Gastroesophageal sphincter (tissue), 4 donors: Measurements from ENCODE around the gene SLC39A6. TPM values are rescaled to one million over a fixed set of nuclear protein-coding genes. Genes with fewer than 3 reads are reported as not detected.

Experiments used
- ATAC-seq: fragments of 150-250 bp; one replicate; pipeline ENCODE4 v1.9.1; 2016; ENCODE audit warnings: mild to moderate bottlenecking, moderate library complexity
- H3K27ac ChIP-seq, 4 donors: fragments of 200-600 bp; sonication (generic) in 3 of 4; 1 replicate in 3 of 4; 2 replicates in 1 of 4; pipeline ENCODE4 v1.5.1; 2016 to 2019
- H3K27me3 ChIP-seq: fragments of 200-600 bp; sonication (generic); one replicate; pipeline ENCODE4 v1.5.1; 2019
- H3K36me3 ChIP-seq, 2 donors: fragments of 200-600 bp; sonication (generic); one replicate each; pipeline ENCODE4 v1.5.1; 2019; ENCODE audit warnings: control low read depth in 1 of 2
- H3K4me1 ChIP-seq, 3 donors: fragments of 200-600 bp; sonication (generic); 1 replicate in 2 of 3; 2 replicates in 1 of 3; pipeline ENCODE4 v1.5.1; 2016 to 2019; ENCODE audit warnings: control low read depth in 2 of 3
- H3K4me3 ChIP-seq, 2 donors: fragments of 200-600 bp; sonication (generic); one replicate each; pipeline ENCODE4 v1.5.1; 2019; ENCODE audit warnings: mild to moderate bottlenecking in 1 of 2, moderate library complexity in 1 of 2
- H3K9me3 ChIP-seq, 3 donors: fragments of 200-600 bp; sonication (generic); one replicate each; pipeline ENCODE4 v1.5.1; 2017 to 2019; ENCODE audit warnings: control low read depth in 2 of 3
- CTCF ChIP-seq, 4 experiments: fragments of 200-600 bp in 2 of 4; fragments of 450-650 bp in 2 of 4; sonication (generic) in 1 of 4; IDR thresholded peaks; one replicate each; pipeline ENCODE4 v1.5.1; 2017 to 2019; ENCODE audit warnings: antibody characterized with exemption in 4 of 4, mild to moderate bottlenecking in 2 of 4, moderate library complexity in 2 of 4
- EP300 ChIP-seq: sonication (generic); formaldehyde crosslinking; IDR thresholded peaks from one replicate; pipeline ENCODE4 v1.6.1; 2017; ENCODE audit warnings: antibody characterized with exemption, mild to moderate bottlenecking
- POLR2A ChIP-seq, 2 donors: fragments of 450-650 bp; IDR thresholded peaks; one replicate each; pipeline ENCODE4 v1.6.1; 2017; ENCODE audit warnings: antibody characterized with exemption in 2 of 2, mild to moderate bottlenecking in 2 of 2, moderate library complexity in 1 of 2
- POLR2AphosphoS5 ChIP-seq: sonication (generic); formaldehyde crosslinking; IDR thresholded peaks from one replicate; pipeline ENCODE4 v1.6.1; 2017; ENCODE audit warnings: antibody characterized with exemption
- WGBS, 2 donors: methylation state at CpG; one replicate each; pipeline ENCODE4 v1.1.5; 2018; ENCODE audit warnings: low coverage in 1 of 2; 5-methylcytosine and 5-hydroxymethylcytosine counted together
- total RNA-seq, 4 donors: library from RNA; depleted of rRNA; stranded (reverse); fragments of >200 nt; gene quantifications; one replicate each; pipeline ENCODE4 v1.1.0, GENCODE V29; 2016

Gene SLC39A6
- total RNA-seq, 4 donors from 2014 or later: 24.1 to 49.2 (median 36.5) TPM

- no peak for TF ChIP-seq EP300
- no peak for TF ChIP-seq POLR2A (IDR thresholded peaks at IDR 0.05)
- 79 to 87% methylated on average over 7 to 8 of the region's 9 CpGs for WGBS, 2 donors
- Histone ChIP-seq H3K4me3 (no peak overlapping the region), H3K27me3 (no peaks in the 10 kb centered on the region), H3K9me3 (no peaks in the 10 kb centered on the region), H3K36me3 (peaks cover 0 to 33% of the 10 kb centered on the region in 2 donors), H3K4me1 (peaks cover 0 to 62% (median 12%) of the 10 kb centered on the region in 3 donors), H3K27ac (no peak overlapping the region)
- no peak for ATAC-seq
Observed at GRCh38 chr18:36131692-36132483, 2.7 kb upstream of the SLC39A6 start.

- Histone ChIP-seq H3K36me3 (peaks cover 0 to 25% of the 10 kb centered on the region in 2 donors), H3K27me3 (no peaks in the 10 kb centered on the region), H3K4me1 (peaks cover 0 to 63% (median 12%) of the 10 kb centered on the region in 3 donors), H3K27ac (peak overlapping the region in 1 of 4 donors; percentile 99), H3K9me3 (no peaks in the 10 kb centered on the region), H3K4me3 (peak overlapping the region; percentile 59 to 82)
- WGBS, 2 donors: 77 to 88% methylated on average over 19 of the region's 26 CpGs
- no peak for ATAC-seq
- TF ChIP-seq POLR2A (IDR thresholded peaks at IDR 0.05) (no peak), POLR2AphosphoS5 (no peak), EP300 (no peak), CTCF (IDR thresholded peaks at IDR 0.05) (no peak)
Observed at GRCh38 chr18:36130883-36131653, 1.9 kb upstream of the SLC39A6 start.

GRCh38 chr18:36130039-36130831 is 1.1 kb upstream of the SLC39A6 start:
- Histone ChIP-seq H3K4me1 (peaks cover 0 to 55% (median 12%) of the 10 kb centered on the region in 3 donors), H3K27ac (peak overlapping the region; percentile 85 to 99 (median 95)), H3K4me3 (peak overlapping the region; percentile 59 to 82), H3K9me3 (no peaks in the 10 kb centered on the region), H3K36me3 (peaks cover 0 to 16% of the 10 kb centered on the region in 2 donors), H3K27me3 (no peaks in the 10 kb centered on the region)
- WGBS, 2 donors: 4 to 20% methylated on average over 5 to 21 of the region's 30 CpGs
- ATAC-seq: peak; percentile 8
- TF ChIP-seq EP300 (no peak), POLR2A (IDR thresholded peaks at IDR 0.05) (peak in 1 of 2 donors; percentile 17), POLR2AphosphoS5 (no peak)

GRCh38 chr18:36128907-36129299 is 237 bp downstream of the SLC39A6 start:
- ATAC-seq: peak; percentile 23
- Histone ChIP-seq H3K4me1 (peaks cover 0 to 53% (median 12%) of the 10 kb centered on the region in 3 donors), H3K27me3 (no peaks in the 10 kb centered on the region), H3K9me3 (no peaks in the 10 kb centered on the region), H3K27ac (peak overlapping the region; percentile 85 to 99 (median 95)), H3K36me3 (peaks cover 0 to 12% of the 10 kb centered on the region in 2 donors), H3K4me3 (peak overlapping the region; percentile 59 to 82)
- TF ChIP-seq EP300: no peak
- no peak for TF ChIP-seq POLR2AphosphoS5
- no peak for TF ChIP-seq POLR2A (IDR thresholded peaks at IDR 0.05)
- no peak for TF ChIP-seq CTCF (IDR thresholded peaks at IDR 0.05)
- 0% methylated on average over 5 of the region's 37 CpGs for WGBS, 2 donors

GRCh38 chr18:36128530-36128870 is 640 bp downstream of the SLC39A6 start:
- Histone ChIP-seq H3K27ac (peak overlapping the region; percentile 85 to 99 (median 95)), H3K4me1 (peaks cover 0 to 51% (median 12%) of the 10 kb centered on the region in 3 donors), H3K27me3 (no peaks in the 10 kb centered on the region), H3K4me3 (peak overlapping the region; percentile 59 to 82), H3K9me3 (no peaks in the 10 kb centered on the region), H3K36me3 (peaks cover 0 to 14% of the 10 kb centered on the region in 2 donors)
- ATAC-seq: no peak
- 0% methylated on average over 12 of the region's 12 CpGs for WGBS, 2 donors
- TF ChIP-seq POLR2A (IDR thresholded peaks at IDR 0.05) (no peak), POLR2AphosphoS5 (no peak), EP300 (no peak), CTCF (IDR thresholded peaks at IDR 0.05) (no peak)
